ENCODE data around the gene POPDC3.

DNA sequence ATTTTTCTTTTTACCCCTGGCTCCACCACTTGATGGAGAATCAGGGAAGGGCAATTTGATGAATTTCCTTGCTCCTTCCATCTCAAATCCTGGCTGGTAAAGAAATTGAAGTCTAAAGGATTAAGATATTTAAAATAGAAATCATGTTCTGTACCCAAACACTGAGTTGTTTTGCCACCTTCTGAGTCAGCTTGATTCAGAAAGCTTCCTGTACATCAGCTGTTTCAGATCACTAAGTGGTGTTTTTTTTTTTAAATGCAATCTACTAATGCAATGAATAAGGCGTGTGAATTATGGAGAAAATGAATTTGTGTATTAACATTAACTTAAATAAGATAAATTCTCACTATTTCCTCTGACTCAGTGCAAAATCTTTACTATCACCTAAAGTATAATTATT is 11.5 kb upstream of the POPDC3 start:
- TF ChIP-seq, protein P1, sequence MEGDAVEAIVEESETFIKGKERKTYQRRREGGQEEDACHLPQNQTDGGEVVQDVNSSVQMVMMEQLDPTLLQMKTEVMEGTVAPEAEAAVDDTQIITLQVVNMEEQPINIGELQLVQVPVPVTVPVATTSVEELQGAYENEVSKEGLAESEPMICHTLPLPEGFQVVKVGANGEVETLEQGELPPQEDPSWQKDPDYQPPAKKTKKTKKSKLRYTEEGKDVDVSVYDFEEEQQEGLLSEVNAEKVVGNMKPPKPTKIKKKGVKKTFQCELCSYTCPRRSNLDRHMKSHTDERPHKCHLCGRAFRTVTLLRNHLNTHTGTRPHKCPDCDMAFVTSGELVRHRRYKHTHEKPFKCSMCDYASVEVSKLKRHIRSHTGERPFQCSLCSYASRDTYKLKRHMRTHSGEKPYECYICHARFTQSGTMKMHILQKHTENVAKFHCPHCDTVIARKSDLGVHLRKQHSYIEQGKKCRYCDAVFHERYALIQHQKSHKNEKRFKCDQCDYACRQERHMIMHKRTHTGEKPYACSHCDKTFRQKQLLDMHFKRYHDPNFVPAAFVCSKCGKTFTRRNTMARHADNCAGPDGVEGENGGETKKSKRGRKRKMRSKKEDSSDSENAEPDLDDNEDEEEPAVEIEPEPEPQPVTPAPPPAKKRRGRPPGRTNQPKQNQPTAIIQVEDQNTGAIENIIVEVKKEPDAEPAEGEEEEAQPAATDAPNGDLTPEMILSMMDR (IDR thresholded peaks at IDR 0.05; ENCODE audit: insufficient read depth, low read depth, low read length): no peak
- no peak for TF ChIP-seq EZH2 (IDR thresholded peaks at IDR 0.05; ENCODE audit: insufficient read depth, low read length)
